ENCODE results near the gene FOSL2. TPM values are rescaled to one million over a fixed set of nuclear protein-coding genes. Genes with fewer than 3 reads are reported as not detected.
"Not testable (repeated sequence)": the region's sequence is repeated elsewhere in the genome, so short reads cannot be mapped to it uniquely, and the experiment has no call there.

FOSL2 gene
- total and polyA plus RNA-seq, 4 donors, result 23.5 to 97.9 (median 68.5) TPM

DNA sequence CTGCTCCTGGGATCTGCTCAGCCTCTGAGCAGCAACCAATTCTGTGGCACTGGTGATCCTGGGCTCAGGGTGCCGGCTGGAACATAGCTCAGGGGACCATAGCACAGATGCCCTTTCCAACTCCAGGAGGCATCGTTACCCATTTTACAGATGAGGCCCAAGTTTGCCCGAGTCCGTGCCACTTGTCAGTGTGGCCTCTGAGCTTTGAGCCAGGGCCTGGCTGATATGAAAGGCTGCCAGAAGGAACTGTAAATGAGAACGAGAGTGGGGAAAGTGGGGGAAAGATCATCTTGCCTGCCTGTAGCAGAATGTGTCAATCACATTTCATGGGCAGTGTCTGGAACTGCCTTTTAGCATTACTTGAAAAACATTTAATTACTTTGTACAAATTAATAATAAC lies 23.3 kb upstream of the FOSL2 start:
- 69 to 70% methylated on average over 5 of the region's 5 CpGs for WGBS, 2 donors
- H3K27ac ChIP-seq (ENCODE audit: low read depth in 1 of 2, low read length in 1 of 2), result no peak overlapping the region
- ATAC-seq (ENCODE audit: insufficient read depth, low FRiP score), result no peak
- peaks cover 0 to 26% (median 12%) of the 10 kb centered on the region in 5 donors for H3K4me1 ChIP-seq (ENCODE audit: control insufficient read depth in 5 of 5, insufficient read depth in 5 of 5, low read length in 5 of 5)
- DNase-seq, result no peak
- no peak for TF ChIP-seq CTCF (IDR thresholded peaks at IDR 0.05; ENCODE audit: control extremely low read depth, extremely low read depth)
- H3K27me3 ChIP-seq (ENCODE audit: control insufficient read depth in 3 of 3, insufficient read depth in 3 of 3, low read length in 2 of 3), result no peaks in the 10 kb centered on the region
- H3K36me3 ChIP-seq (ENCODE audit: control insufficient read depth in 4 of 4, insufficient read depth in 4 of 4, low read length in 4 of 4), result no peaks in the 10 kb centered on the region
- H3K9ac ChIP-seq (ENCODE audit: insufficient read depth in 1 of 2, low read length in 2 of 2), result no peak overlapping the region
- no peaks in the 10 kb centered on the region for H3K9me3 ChIP-seq (ENCODE audit: control insufficient read depth in 4 of 4, insufficient read depth in 3 of 4, low read length in 3 of 4)
- no peak overlapping the region for H3K4me3 ChIP-seq

GRCh38 chr2:28370354-28370753 lies 22.3 kb upstream of the FOSL2 start:
- Histone ChIP-seq H3K9me3 (ENCODE audit: control insufficient read depth in 4 of 4, insufficient read depth in 3 of 4, low read length in 3 of 4) (no peaks in the 10 kb centered on the region), H3K4me1 (ENCODE audit: control insufficient read depth in 5 of 5, insufficient read depth in 5 of 5, low read length in 5 of 5) (peaks cover 0 to 20% (median 6%) of the 10 kb centered on the region in 5 donors), H3K4me3 (no peak overlapping the region), H3K27me3 (ENCODE audit: control insufficient read depth in 3 of 3, insufficient read depth in 3 of 3, low read length in 2 of 3) (no peaks in the 10 kb centered on the region), H3K36me3 (ENCODE audit: control insufficient read depth in 4 of 4, insufficient read depth in 4 of 4, low read length in 4 of 4) (no peaks in the 10 kb centered on the region), H3K27ac (ENCODE audit: low read depth in 1 of 2, low read length in 1 of 2) (no peak overlapping the region), H3K9ac (ENCODE audit: insufficient read depth in 1 of 2, low read length in 2 of 2) (no peak overlapping the region)
- DNase-seq (no peak), ATAC-seq (ENCODE audit: insufficient read depth, low FRiP score) (no peak)
- no peak for TF ChIP-seq CTCF (IDR thresholded peaks at IDR 0.05; ENCODE audit: control extremely low read depth, extremely low read depth)
- 78 to 88% methylated on average over 3 of the region's 3 CpGs for WGBS, 2 donors

- not testable (repeated sequence) for H3K9ac ChIP-seq (ENCODE audit: insufficient read depth in 1 of 2, low read length in 2 of 2); H3K27ac ChIP-seq (ENCODE audit: low read depth in 1 of 2, low read length in 1 of 2); H3K27me3 ChIP-seq (ENCODE audit: control insufficient read depth in 3 of 3, insufficient read depth in 3 of 3, low read length in 2 of 3); ATAC-seq (ENCODE audit: insufficient read depth, low FRiP score); DNase-seq; H3K4me3 ChIP-seq; H3K36me3 ChIP-seq (ENCODE audit: control insufficient read depth in 4 of 4, insufficient read depth in 4 of 4, low read length in 4 of 4); H3K9me3 ChIP-seq (ENCODE audit: control insufficient read depth in 4 of 4, insufficient read depth in 3 of 4, low read length in 3 of 4); H3K4me1 ChIP-seq (ENCODE audit: control insufficient read depth in 5 of 5, insufficient read depth in 5 of 5, low read length in 5 of 5)
- 73 to 85% methylated on average over 4 of the region's 4 CpGs for WGBS, 2 donors
Measured at GRCh38 chr2:28371728-28372127, 20.9 kb upstream of the FOSL2 start.

DNA sequence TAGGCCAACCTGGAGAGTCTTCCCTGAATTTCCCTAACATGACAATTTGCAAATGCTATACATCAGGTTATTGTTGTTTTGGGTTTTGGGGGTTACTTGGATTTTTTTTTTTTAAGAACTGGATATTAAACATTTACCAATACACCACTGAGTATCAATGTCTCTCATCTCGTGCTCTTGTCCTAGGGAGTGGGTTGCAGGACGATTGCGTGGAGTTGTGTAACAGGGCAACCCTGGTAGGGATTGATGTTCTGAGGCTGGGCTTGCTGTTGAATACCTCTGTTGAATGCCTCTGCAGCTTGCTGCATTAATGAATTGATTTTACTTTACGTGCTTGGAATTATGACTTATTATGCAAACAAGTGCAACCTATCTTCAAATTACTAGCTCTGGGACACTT lies 18.8 kb upstream of the FOSL2 start:
- no peak overlapping the region for H3K4me3 ChIP-seq
- no peaks in the 10 kb centered on the region for H3K9me3 ChIP-seq (ENCODE audit: control insufficient read depth in 4 of 4, insufficient read depth in 3 of 4, low read length in 3 of 4)
- no peaks in the 10 kb centered on the region for H3K36me3 ChIP-seq (ENCODE audit: control insufficient read depth in 4 of 4, insufficient read depth in 4 of 4, low read length in 4 of 4)
- no peak overlapping the region for H3K27ac ChIP-seq (ENCODE audit: low read depth in 1 of 2, low read length in 1 of 2)
- DNase-seq (no peak), ATAC-seq (ENCODE audit: insufficient read depth, low FRiP score) (no peak)
- 50 to 77% methylated on average over 4 of the region's 4 CpGs for WGBS, 2 donors
- H3K4me1 ChIP-seq (ENCODE audit: control insufficient read depth in 5 of 5, insufficient read depth in 5 of 5, low read length in 5 of 5), result peaks cover 0 to 9% (median 0%) of the 10 kb centered on the region in 5 donors
- TF ChIP-seq CTCF (IDR thresholded peaks at IDR 0.05; ENCODE audit: control extremely low read depth, extremely low read depth), result no peak
- no peak overlapping the region for H3K9ac ChIP-seq (ENCODE audit: insufficient read depth in 1 of 2, low read length in 2 of 2)
- no peaks in the 10 kb centered on the region for H3K27me3 ChIP-seq (ENCODE audit: control insufficient read depth in 3 of 3, insufficient read depth in 3 of 3, low read length in 2 of 3)
